ENCODE data around the gene ZXDA.
A peak's percentile ranks its signal among the peaks of the same experiment; 100 is the strongest.
"Not testable (repeated sequence)": the region's sequence is repeated elsewhere in the genome, so short reads cannot be mapped to it uniquely, and the experiment has no call there.

The ZXDA gene

DNA sequence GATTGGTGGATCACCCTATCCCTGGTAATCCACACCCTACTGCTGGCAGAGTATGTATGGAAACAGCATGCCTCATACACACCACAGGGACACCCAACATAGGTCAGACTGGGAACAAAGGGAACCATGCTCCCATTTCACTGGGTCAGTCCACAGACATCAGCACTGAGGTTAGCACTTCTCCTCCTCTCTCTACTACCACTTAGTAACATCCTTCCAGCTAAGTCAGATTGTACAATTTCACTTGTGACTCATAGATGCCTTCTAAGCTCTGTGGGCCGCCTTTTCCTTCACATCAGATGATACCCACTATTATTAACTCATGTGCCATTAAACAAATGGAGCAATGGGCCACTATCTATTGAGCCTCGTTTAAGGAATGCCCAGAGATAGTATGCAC, 15.5 kb upstream of the ZXDA start:
- no peak overlapping the region for H3K4me3 ChIP-seq (replicated peaks; ENCODE audit: low read depth, low read length)
- DNase-seq (ENCODE audit: low read depth): no peak
- TF ChIP-seq, protein P1, sequence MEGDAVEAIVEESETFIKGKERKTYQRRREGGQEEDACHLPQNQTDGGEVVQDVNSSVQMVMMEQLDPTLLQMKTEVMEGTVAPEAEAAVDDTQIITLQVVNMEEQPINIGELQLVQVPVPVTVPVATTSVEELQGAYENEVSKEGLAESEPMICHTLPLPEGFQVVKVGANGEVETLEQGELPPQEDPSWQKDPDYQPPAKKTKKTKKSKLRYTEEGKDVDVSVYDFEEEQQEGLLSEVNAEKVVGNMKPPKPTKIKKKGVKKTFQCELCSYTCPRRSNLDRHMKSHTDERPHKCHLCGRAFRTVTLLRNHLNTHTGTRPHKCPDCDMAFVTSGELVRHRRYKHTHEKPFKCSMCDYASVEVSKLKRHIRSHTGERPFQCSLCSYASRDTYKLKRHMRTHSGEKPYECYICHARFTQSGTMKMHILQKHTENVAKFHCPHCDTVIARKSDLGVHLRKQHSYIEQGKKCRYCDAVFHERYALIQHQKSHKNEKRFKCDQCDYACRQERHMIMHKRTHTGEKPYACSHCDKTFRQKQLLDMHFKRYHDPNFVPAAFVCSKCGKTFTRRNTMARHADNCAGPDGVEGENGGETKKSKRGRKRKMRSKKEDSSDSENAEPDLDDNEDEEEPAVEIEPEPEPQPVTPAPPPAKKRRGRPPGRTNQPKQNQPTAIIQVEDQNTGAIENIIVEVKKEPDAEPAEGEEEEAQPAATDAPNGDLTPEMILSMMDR (IDR thresholded peaks at IDR 0.05; ENCODE audit: low read length, missing control alignments): no peak

DNA sequence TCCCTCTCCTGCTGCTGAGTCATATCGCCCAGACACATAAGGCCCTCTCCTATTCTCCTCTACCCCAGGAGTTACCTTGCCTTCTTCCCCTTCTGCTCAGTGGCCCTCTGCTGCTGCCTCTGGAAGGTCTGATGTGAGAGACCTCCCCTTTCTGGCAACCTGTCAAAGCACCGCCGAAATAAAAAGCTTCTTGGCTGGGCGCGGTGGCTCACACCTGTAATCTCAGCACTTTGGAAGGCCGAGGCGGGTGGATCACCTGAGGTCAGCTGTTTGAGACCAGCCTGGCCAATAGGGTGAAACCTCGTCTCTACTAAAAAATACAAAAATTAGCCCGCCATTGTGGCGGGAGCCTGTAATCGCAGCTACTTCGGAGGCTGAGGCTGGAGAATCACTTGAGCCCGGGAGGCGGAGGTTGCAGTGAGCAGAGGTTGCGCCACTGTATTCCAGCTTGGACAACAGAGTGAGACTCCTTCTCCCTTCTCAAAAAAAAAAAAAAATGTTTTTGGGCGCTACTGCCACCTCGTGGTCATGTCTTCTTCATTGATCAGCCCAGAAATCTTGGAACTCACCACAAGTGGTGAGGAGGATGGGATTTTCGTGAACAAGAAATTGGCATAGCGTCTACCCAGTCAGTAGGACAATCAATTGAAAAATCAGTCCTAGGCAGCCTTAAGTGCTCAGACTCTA, 8.6 kb upstream of the ZXDA start:
- DNase-seq (ENCODE audit: low read depth): peak; percentile 52
- TF ChIP-seq, protein P1 (IDR thresholded peaks at IDR 0.05; ENCODE audit: low read length, missing control alignments): peak; percentile 44

DNA sequence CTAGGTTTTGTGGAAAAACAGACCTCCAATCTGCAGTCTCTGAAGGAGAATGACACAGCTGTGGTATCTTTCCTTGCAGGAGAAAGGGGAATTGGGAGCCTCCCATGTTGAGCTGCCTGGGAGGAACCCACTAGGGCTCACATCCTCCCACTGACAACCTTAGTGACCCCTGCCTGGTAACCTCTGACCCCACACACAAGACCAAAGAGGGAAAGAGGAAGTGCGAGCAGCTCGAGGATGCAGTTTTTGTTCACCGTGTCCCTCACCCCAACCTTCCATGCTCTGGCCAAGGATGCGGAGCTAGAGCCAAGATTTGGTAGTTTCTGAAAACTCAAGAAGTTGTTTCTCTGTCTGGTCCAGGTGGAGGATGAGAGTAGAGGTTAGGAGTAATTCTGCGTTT, 5.4 kb upstream of the ZXDA start:
- no peak for DNase-seq (ENCODE audit: low read depth)
- TF ChIP-seq, protein P1 (IDR thresholded peaks at IDR 0.05; ENCODE audit: low read length, missing control alignments): no peak
- H3K4me3 ChIP-seq (replicated peaks; ENCODE audit: low read depth, low read length): no peak overlapping the region

More for the DNA sequence above, 8.6 kb upstream of the ZXDA start:
- H3K4me3 ChIP-seq (replicated peaks; ENCODE audit: low read depth, low read length): no peak overlapping the region

DNA sequence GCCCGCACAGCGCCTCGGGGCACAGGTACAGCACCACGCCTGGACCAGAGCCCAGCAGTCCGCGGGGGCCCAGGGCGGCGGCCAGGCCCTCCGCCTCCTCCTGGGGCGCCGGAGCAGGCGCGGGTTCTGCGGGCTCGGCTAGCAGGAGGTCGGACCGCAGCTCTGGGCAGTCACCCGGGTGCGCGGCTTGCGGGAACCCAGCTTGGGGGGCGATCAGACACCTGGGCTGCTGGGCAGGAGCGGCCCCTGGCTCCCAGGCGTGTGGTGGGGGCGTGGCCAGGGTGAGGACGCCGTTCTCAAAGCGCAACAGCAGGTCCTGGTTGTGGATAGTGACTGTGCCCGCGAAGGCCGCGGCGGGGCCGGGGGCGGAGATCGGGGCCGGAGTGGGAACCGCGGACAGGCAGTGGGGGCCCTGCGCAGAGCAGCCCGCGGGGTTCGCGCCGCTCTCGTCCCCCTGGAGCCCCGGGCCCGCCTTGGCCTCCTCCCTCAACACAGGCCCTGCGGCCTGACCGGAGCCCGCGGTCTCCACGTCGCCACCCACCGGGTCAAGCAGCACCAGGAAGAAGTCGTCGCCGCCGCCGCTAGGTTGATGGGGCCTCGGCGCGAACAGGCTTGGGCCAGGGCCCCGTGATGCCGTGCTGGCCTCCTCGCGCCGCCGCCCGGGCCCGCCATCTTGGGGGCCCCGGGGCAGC, 517 bp downstream of the ZXDA start:
- H3K4me3 ChIP-seq (replicated peaks; ENCODE audit: low read depth, low read length): peak overlapping the region; percentile 40
- DNase-seq (ENCODE audit: low read depth): peak; percentile 13

DNA sequence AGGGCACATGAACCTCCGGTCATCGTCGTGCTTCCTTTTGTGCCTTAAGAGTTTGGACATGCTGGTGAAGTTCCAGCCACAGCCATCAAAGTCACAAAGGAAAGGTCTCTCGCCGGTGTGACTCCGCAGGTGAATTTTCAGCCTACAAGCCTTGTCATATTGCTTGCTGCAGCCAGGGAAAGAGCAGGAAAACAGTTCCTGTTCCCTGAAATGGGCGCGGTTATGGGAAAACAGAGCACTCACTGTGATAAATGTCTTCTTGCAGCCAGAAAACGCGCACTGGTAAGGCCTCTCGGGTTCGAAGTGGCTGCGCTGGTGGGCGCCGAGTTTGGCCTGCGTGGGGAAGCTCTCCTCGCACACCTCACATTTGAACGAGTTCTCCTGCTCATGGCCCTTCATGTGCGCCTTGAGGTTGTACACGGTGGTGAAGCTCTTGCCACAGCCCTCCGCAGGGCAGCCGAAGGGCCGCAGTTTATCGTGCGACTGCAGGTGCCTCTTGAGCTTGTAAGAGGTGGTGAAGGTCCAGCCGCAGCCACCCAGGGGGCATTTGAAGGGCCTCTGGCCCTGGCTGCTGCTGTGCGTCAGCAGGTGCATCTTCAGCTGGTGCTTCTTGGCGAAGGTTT, 1.2 kb downstream of the ZXDA start:
- DNase-seq (ENCODE audit: low read depth): not testable (repeated sequence)
- peak overlapping the region; percentile 40 for H3K4me3 ChIP-seq (replicated peaks; ENCODE audit: low read depth, low read length)

DNA sequence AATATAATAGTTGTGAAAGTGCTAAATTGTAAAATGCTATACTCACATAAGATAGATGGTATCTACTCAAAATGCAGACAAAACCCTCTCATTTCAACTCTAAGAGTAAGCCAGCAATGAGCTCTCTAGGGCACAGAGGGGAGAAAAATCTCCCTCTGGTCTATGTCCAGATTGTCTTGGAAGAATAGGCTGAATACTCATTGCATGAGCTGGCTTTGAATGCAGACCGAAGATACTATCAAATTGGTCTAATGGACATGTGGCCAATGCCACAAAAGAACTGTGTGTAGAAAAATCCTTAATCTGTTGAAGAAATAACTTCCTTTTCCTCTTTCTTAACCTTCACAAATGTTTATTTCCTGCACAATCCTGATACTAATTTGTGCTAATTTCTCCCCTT, 3.5 kb downstream of the ZXDA start:
- peak; percentile 68 for DNase-seq (ENCODE audit: low read depth)
- H3K4me3 ChIP-seq (replicated peaks; ENCODE audit: low read depth, low read length): peak overlapping the region; percentile 15
- TF ChIP-seq, protein P1 (IDR thresholded peaks at IDR 0.05; ENCODE audit: low read length, missing control alignments): no peak

DNA sequence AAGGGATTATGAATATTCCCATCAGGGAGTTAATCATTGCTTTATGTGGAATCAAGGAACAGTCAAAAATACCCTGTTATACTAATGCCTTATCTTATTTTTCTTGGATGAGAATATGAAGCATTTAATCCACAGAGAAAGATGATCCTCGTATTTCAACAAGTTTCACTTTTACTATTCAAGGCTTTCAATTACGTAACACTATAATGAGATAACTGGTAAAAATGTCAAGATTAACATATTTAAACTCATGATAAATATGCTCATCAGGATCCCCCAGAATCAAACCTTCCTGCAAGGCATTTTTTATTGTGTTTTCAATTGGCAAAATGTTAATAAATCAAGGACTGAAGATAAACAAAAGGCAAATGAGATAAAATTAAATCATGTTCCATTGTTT, 5.1 kb downstream of the ZXDA start:
- TF ChIP-seq, protein P1 (IDR thresholded peaks at IDR 0.05; ENCODE audit: low read length, missing control alignments): no peak
- peak; percentile 18 for DNase-seq (ENCODE audit: low read depth)
- H3K4me3 ChIP-seq (replicated peaks; ENCODE audit: low read depth, low read length): peak overlapping the region; percentile 26

Data from fibroblast of pulmonary artery (primary cell).